HG03280 (cell line): ENCODE results near the gene PRDM12.

Experiments
- ATAC-seq: cut with Tn5 transposase; IDR thresholded peaks from one replicate; pipeline ENCODE4 v1.9.1; 2021; ENCODE audit warnings: mild to moderate bottlenecking, moderate library complexity; ENCODE audit not compliant: unreplicated experiment

The PRDM12 gene

DNA sequence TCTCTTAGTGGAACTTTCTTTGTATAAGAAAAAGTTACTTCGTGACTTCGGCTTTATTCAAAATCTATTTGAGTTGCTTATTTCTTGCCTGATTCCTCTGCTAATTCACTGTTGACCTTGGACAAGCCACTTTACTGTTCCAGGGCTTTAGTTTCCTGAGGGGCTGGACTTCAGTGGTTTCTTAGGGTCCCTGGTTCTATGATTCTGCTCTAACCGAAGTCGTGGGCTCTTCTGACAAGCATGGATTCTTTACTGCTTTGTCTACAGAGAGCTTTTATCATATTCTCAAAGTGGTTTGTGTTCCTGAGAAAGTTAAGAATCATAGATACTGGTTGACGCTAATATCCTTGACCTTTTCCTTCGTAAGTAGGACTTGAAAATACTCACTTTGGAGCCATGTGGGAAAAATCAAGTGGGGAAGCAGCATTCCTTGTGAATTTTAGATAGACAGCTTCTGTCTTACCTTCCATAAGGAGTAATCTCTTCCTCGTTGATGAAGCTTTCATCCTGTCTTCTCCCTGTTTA is 50.3 kb downstream of the PRDM12 start:
- ATAC-seq = no peak

DNA sequence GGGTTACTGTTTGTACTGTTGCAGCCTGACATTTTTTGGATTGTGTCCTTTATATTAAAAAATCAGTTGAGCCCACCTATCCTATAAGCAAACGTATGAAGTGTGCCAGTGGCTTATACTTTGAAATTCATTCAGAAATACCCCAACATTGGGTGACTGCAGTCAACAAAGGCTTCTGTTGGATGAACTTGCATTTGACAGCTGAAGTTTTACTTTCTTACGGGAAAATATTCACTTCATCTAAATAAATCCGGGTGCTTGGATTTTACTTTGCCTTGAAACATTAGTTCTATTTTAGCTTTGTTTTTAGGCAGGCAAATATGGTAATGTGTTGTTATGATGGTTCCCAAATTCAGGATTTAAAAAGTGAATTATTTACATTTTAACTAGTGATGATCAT is 50.9 kb downstream of the PRDM12 start:
- no peak for ATAC-seq

DNA sequence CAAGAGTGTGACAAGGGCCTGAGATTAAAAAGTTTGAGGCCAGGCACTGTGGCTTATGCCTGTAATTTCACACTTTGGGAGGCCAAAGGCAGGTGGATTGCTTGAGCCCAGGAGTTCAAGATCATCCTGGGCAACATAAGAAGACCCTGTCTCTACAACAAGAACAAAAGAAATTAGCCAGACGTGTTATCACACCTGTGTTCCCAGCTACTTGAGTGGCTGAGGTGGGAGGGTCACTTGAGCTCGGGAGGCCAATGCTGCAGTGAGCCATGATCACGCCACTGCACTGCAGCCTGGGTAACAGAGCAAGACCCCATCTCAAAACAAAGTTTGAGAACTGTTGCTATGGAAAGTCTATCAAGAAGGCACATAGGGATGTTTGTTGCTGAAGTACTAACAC is 54.2 kb downstream of the PRDM12 start:
- no peak for ATAC-seq

DNA sequence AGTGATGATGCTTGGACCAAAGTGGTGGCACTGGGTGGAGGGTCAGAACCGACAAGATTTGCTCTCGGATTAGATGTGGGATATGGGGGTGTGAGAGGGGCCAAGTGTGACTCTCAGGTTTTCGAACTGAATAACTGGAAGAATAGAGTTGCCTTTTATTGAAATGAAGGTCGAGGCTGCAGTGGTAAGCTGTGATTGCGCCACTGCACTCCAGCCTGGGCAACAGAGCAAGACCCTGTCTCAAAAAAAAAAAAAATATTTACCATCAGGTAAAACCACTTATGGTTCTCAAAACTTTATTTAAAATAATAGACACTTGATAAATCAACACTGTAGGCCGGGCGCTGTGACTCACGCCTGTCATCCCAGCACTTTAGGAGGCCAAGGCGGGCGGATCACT is 56.4 kb downstream of the PRDM12 start:
- ATAC-seq = no peak

DNA sequence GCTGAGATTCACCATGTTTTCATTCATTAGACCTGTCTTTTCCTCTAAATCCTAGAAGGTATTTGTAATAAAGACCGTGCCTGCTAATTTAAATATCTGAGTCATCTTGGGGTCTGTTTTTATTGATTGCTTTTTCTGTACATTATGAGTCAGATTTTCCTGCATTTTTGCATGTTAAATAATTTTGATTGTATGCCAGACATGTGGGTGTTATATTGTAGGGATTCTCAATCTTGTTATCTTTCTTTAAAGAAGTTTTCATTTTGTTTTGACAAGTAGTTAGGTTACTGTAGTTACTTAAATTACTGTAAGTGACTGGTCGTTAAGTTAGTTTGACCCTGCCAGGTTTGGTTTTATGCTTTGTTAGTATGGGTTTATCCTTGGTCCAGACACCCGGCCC is 64.3 kb downstream of the PRDM12 start:
- ATAC-seq = no peak

DNA sequence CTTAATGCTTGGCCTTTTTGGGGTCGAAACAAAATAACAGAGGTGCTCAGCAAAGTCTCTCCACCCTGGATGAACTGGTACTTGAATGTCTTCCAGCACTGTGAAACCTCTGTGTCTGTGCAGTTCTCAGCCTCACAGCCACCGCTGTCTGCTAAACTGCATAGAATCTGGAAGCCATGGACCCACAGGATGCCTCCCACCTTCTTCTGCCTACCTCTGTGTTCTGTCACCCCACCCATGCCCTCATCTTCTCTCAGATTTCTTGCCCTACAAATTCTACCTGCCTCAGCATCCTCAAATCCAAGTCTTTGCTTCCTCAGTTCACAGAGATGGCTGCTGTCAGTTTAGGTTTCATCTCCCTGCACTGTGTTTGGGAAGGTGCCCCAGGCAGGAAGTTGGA is 64.8 kb downstream of the PRDM12 start:
- no peak for ATAC-seq

DNA sequence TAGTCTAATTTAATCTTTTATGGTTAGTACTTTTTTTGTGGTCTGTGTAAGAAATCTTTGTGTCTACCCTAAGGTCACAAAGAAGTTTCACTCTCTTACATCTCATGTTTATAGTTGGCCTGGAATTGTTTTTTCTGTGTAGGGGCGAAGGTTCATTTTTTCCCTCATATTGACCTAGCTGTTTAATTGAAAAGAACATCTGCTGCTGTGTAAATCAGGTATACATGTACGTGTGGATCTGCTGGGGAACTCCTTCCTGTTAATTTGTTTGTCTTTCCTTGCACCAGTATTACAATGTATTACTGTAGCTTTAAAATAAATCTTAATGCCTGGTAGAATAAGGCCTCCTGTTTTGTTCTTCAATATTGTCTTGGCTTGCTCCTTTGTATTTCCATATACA is 67.0 kb downstream of the PRDM12 start:
- ATAC-seq = no peak

DNA sequence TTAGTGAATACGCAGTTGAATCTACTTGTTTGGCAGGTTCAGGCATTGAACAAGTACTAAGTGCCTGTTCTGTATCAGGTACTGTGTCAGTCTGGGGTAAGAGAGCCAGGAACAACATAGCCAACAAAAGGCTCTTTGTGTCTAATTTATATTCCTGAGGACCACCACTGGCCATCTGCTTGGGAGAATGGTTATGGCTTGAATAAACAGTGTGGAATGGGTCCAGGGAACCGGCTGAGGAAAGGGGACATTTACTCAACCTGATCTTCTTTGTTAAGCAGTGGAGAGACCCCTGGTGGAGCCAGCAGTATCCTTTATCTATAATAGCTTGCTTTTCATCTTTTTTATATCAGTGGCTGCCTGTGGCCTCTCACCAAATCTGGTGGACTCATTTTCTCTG is 67.7 kb downstream of the PRDM12 start:
- ATAC-seq = no peak
